ENCODE data around the gene TRIM44. TPM values are rescaled to one million over a fixed set of nuclear protein-coding genes. Genes with fewer than 3 reads are reported as not detected.
A peak's percentile ranks its signal among the peaks of the same experiment; 100 is the strongest.

TRIM44 gene
- total RNA-seq, 1 experiment from 2014 or later, result 81.4 TPM

DNA sequence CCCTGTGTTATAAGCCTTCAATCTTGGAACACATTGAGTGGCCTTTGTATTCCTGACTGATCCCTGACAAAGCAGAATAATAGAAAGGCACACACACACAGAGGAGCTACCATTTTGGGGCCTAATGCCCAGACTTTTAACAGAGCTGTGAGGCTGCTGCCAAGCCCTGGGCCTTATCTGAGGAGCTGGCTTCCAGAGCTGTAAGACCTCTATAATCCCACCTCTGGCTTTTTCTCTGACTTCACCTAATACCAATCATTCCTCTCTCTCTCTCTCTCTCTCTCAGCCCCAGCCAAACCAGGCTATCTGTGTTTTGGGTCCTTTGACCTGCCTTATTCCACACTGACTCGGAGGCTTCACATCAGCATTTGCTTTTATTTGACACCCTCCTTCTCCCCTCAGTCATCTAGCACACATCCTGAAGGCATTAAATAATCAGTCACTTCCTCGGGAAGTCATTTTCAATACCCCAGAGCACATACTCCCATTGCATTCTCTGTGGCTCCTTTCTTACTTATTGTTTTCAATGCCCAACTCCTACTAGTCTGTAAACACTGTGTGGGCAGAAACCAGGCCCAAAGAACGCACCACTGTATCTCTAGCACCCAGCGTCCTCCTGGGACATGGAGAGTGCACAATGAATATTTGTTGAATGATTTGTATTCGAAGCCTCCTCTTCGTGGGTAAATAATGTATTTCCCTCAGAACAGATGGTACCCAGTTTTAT, 21.2 kb upstream of the TRIM44 start:
- Histone ChIP-seq H3K4me1 (0 out of 2 replicates have a peak, but pooled peaks cover 7% of the 10 kb centered on the region), H3K4me3 (ENCODE audit: low read depth, low read length) (no peak overlapping the region), H3K36me3 (ENCODE audit: control insufficient read depth, insufficient read depth, low read length) (no peaks in the 10 kb centered on the region), H3K27me3 (replicated peaks; ENCODE audit: control insufficient read depth, insufficient read depth, low read length) (no peaks in the 10 kb centered on the region), H3K9me3 (no peaks in the 10 kb centered on the region)
- CTCF ChIA-PET, result no interaction called here
- H3K27me3 Mint-ChIP-seq (ENCODE audit: insufficient read depth, unreplicated experiment), result no peaks in the 10 kb centered on the region
- H3K4me3 Mint-ChIP-seq (ENCODE audit: unreplicated experiment), result no peak overlapping the region
- BruUV-seq (replicated peaks), result no TSS peak
- POLR2A ChIA-PET, result no interaction called here
- peak overlapping the region; percentile 5 for H3K27ac Mint-ChIP-seq (ENCODE audit: unreplicated experiment)
- H3K4me1 Mint-ChIP-seq (ENCODE audit: low read depth, unreplicated experiment), result peaks cover 6% of the 10 kb centered on the region
- no peaks in the 10 kb centered on the region for H3K36me3 Mint-ChIP-seq (ENCODE audit: insufficient read depth, unreplicated experiment)
- intact Hi-C loops (cut with micrococcal nuclease; ENCODE audit: unreplicated experiment), result no loop called here
- H3K9me3 Mint-ChIP-seq (ENCODE audit: unreplicated experiment), result no peaks in the 10 kb centered on the region
- TF ChIP-seq, protein P1, sequence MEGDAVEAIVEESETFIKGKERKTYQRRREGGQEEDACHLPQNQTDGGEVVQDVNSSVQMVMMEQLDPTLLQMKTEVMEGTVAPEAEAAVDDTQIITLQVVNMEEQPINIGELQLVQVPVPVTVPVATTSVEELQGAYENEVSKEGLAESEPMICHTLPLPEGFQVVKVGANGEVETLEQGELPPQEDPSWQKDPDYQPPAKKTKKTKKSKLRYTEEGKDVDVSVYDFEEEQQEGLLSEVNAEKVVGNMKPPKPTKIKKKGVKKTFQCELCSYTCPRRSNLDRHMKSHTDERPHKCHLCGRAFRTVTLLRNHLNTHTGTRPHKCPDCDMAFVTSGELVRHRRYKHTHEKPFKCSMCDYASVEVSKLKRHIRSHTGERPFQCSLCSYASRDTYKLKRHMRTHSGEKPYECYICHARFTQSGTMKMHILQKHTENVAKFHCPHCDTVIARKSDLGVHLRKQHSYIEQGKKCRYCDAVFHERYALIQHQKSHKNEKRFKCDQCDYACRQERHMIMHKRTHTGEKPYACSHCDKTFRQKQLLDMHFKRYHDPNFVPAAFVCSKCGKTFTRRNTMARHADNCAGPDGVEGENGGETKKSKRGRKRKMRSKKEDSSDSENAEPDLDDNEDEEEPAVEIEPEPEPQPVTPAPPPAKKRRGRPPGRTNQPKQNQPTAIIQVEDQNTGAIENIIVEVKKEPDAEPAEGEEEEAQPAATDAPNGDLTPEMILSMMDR (IDR thresholded peaks at IDR 0.05; ENCODE audit: insufficient read depth in 1 of 2, low read depth in 1 of 2, low read length in 1 of 2, severe bottlenecking in 1 of 2, unreplicated experiment in 1 of 2), result no peak
- DNase-seq, result peak in 1 of 2 experiments; percentile 13

DNA sequence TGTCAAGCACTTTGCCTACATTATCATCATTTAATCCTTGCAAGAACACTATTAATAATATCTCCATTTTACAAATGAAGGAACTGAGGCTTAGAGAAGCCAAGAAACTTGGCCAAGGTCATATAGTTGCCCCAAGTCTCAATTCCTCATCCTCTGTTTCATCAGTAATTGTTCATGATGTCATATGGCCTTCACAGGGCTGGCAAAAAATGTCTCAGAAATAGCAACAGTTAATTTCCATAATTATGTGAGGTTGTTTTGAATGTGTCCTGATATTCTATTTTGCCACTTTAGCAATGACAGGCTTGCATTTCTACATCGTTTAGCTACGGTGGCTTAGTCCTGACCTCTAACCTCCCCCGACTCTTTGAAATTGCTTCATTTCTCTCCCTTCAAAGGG, 20.6 kb upstream of the TRIM44 start:
- no peaks in the 10 kb centered on the region for H3K36me3 Mint-ChIP-seq (ENCODE audit: insufficient read depth, unreplicated experiment)
- TF ChIP-seq, protein P1 (IDR thresholded peaks at IDR 0.05; ENCODE audit: insufficient read depth in 1 of 2, low read depth in 1 of 2, low read length in 1 of 2, severe bottlenecking in 1 of 2, unreplicated experiment in 1 of 2), result no peak
- Histone ChIP-seq H3K4me3 (ENCODE audit: low read depth, low read length) (no peak overlapping the region), H3K9me3 (no peaks in the 10 kb centered on the region), H3K36me3 (ENCODE audit: control insufficient read depth, insufficient read depth, low read length) (no peaks in the 10 kb centered on the region), H3K4me1 (0 out of 2 replicates have a peak, but pooled peaks cover 7% of the 10 kb centered on the region), H3K27me3 (replicated peaks; ENCODE audit: control insufficient read depth, insufficient read depth, low read length) (no peaks in the 10 kb centered on the region)
- CTCF ChIA-PET, result no interaction called here
- peaks cover 6% of the 10 kb centered on the region for H3K4me1 Mint-ChIP-seq (ENCODE audit: low read depth, unreplicated experiment)
- no peaks in the 10 kb centered on the region for H3K27me3 Mint-ChIP-seq (ENCODE audit: insufficient read depth, unreplicated experiment)
- DNase-seq, result no peak
- no peak overlapping the region for H3K27ac Mint-ChIP-seq (ENCODE audit: unreplicated experiment)
- BruUV-seq (replicated peaks), result no TSS peak
- no peaks in the 10 kb centered on the region for H3K9me3 Mint-ChIP-seq (ENCODE audit: unreplicated experiment)
- POLR2A ChIA-PET, result no interaction called here
- intact Hi-C loops (cut with micrococcal nuclease; ENCODE audit: unreplicated experiment), result no loop called here
- no peak overlapping the region for H3K4me3 Mint-ChIP-seq (ENCODE audit: unreplicated experiment)

DNA sequence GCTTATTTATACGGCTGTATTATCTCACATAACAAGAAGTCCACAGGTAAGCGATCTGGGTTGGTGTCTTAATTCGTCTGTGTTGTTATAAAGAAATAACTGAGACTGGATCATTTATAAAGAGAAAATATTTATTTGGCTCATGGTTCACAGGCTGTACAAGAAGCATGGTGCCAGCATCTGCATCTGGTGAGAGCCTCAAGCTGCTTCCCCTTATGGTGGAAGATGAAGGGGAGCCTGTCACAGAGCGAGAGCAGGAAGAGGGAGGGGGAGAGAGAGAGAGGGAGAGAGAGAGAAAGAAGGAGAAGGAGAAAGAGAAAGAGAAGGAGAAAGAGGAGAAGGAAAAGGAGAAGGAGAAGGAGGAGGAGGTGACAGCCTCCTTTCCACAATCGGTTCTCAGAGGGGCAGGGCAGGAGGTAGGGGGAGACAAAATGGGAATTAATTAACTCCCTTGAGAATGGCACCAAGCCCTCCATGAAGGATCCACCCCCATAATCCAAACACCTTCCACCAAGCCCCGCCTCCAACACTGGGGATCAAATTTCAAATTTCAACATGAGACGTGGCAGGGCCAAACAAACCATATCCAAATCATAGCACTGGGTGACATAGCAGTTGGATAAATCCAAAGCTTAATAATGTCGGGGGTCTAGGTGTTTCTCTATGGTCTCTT, 15.0 kb upstream of the TRIM44 start:
- Mint-ChIP-seq H3K36me3 (ENCODE audit: insufficient read depth, unreplicated experiment) (no peaks in the 10 kb centered on the region), H3K27ac (ENCODE audit: unreplicated experiment) (no peak overlapping the region), H3K27me3 (ENCODE audit: insufficient read depth, unreplicated experiment) (peaks cover 5% of the 10 kb centered on the region), H3K9me3 (ENCODE audit: unreplicated experiment) (no peaks in the 10 kb centered on the region), H3K4me1 (ENCODE audit: low read depth, unreplicated experiment) (no peaks in the 10 kb centered on the region), H3K4me3 (ENCODE audit: unreplicated experiment) (no peak overlapping the region)
- TF ChIP-seq, protein P1 (IDR thresholded peaks at IDR 0.05; ENCODE audit: insufficient read depth in 1 of 2, low read depth in 1 of 2, low read length in 1 of 2, severe bottlenecking in 1 of 2, unreplicated experiment in 1 of 2), result no peak
- Histone ChIP-seq H3K27me3 (replicated peaks; ENCODE audit: control insufficient read depth, insufficient read depth, low read length) (no peaks in the 10 kb centered on the region), H3K4me1 (no peaks in the 10 kb centered on the region), H3K4me3 (ENCODE audit: low read depth, low read length) (no peak overlapping the region), H3K36me3 (ENCODE audit: control insufficient read depth, insufficient read depth, low read length) (no peaks in the 10 kb centered on the region), H3K9me3 (no peaks in the 10 kb centered on the region)
- no peak for DNase-seq
- intact Hi-C loops (cut with micrococcal nuclease; ENCODE audit: unreplicated experiment), result no loop called here
- ChIA-PET POLR2A (no interaction called here), CTCF (no interaction called here)
- BruUV-seq (replicated peaks), result no TSS peak

Measured in Caco-2 (cell line).